Liver (tissue), 9 donors: Measurements from ENCODE around the gene DIPK1A. TPM values are rescaled to one million over a fixed set of nuclear protein-coding genes. Genes with fewer than 3 reads are reported as not detected.

ENCODE experiments used
- DNase-seq: peaks from one replicate; pipeline ENCODE4 v3.0.0-alpha.2; 2017; ENCODE audit warnings: low spot score
- H3K27ac ChIP-seq, 2 donors: one replicate each; pipeline ENCODE4 v1.7.0; 2013; ENCODE audit warnings: inconsistent platforms in 2 of 2, low read length in 2 of 2, control low read depth in 1 of 2, low read depth in 1 of 2, mild to moderate bottlenecking in 1 of 2
- H3K27me3 ChIP-seq, 4 donors: one replicate each; pipeline versions ENCODE4 v1.6.1 to v1.7.0; 2013; ENCODE audit warnings: low read length in 3 of 4, inconsistent platforms in 1 of 4, mild to moderate bottlenecking in 1 of 4, moderate library complexity in 1 of 4; ENCODE audit not compliant: control insufficient read depth in 4 of 4, insufficient read depth in 4 of 4
- H3K36me3 ChIP-seq, 4 donors: one replicate each; pipeline versions ENCODE4 v1.6.1 to v1.7.0; 2013; ENCODE audit warnings: low read length in 3 of 4, mild to moderate bottlenecking in 3 of 4, low read depth in 1 of 4, moderate library complexity in 1 of 4; ENCODE audit not compliant: control insufficient read depth in 4 of 4, insufficient read depth in 3 of 4
- H3K4me1 ChIP-seq, 4 donors: one replicate each; pipeline versions ENCODE4 v1.6.1 to v1.7.0; 2013; ENCODE audit warnings: low read length in 3 of 4, mild to moderate bottlenecking in 3 of 4, moderate library complexity in 1 of 4; ENCODE audit not compliant: control insufficient read depth in 4 of 4, insufficient read depth in 4 of 4
- H3K4me3 ChIP-seq, 3 donors: one replicate each; pipeline versions ENCODE4 v1.6.1 to v1.7.0; 2013; ENCODE audit warnings: low read length in 3 of 3, control low read depth in 1 of 3, low read depth in 1 of 3, mild to moderate bottlenecking in 1 of 3
- H3K9ac ChIP-seq, 2 donors: one replicate each; pipeline ENCODE4 v1.7.0; 2013; ENCODE audit warnings: low read length in 2 of 2, mild to moderate bottlenecking in 2 of 2, moderate library complexity in 2 of 2, control low read depth in 1 of 2, low read depth in 1 of 2
- H3K9me3 ChIP-seq, 4 donors: one replicate each; pipeline versions ENCODE4 v1.6.1 to v1.7.0; 2013; ENCODE audit warnings: low read length in 3 of 4; ENCODE audit not compliant: control insufficient read depth in 4 of 4
- ATF3 ChIP-seq: IDR thresholded peaks from 2 replicates; pipeline ENCODE4 v1.6.1; 2016; ENCODE audit warnings: antibody characterized with exemption
- CTCF ChIP-seq: fragments of 150-350 bp; IDR thresholded peaks from 2 replicates; pipeline ENCODE4 v1.5.1; 2017; ENCODE audit warnings: improper control_type of control experiment, low read depth, low read length; ENCODE audit not compliant: missing input control
- EGR1 ChIP-seq, 2 donors: IDR thresholded peaks; 2 replicates each; pipeline ENCODE4 v1.6.1; 2016 to 2018; ENCODE audit warnings: antibody characterized with exemption in 2 of 2, low read depth in 2 of 2
- FOXA1 ChIP-seq: IDR thresholded peaks from 2 replicates; pipeline ENCODE4 v1.6.1; 2016; ENCODE audit warnings: antibody characterized with exemption
- FOXA2 ChIP-seq: IDR thresholded peaks from 2 replicates; pipeline ENCODE4 v1.6.1; 2016; ENCODE audit warnings: antibody characterized with exemption
- GABPA ChIP-seq, 2 donors: IDR thresholded peaks in 1 of 2; conservative IDR thresholded peaks in 1 of 2; 2 replicates each; pipeline ENCODE4 v1.6.1; 2016; ENCODE audit warnings: antibody characterized with exemption in 2 of 2, mild to moderate bottlenecking in 1 of 2, moderate library complexity in 1 of 2
- HNF4A ChIP-seq, 2 donors: conservative IDR thresholded peaks; 2 replicates each; pipeline ENCODE4 v1.6.1; 2016; ENCODE audit warnings: antibody characterized with exemption in 2 of 2, mild to moderate bottlenecking in 2 of 2
- HNF4G ChIP-seq: IDR thresholded peaks from 2 replicates; pipeline ENCODE4 v1.6.1; 2016; ENCODE audit warnings: antibody characterized with exemption
- JUND ChIP-seq, 2 donors: IDR thresholded peaks; 2 replicates each; pipeline ENCODE4 v1.6.1; 2016; ENCODE audit warnings: antibody characterized with exemption in 2 of 2
- MAX ChIP-seq: IDR thresholded peaks from 2 replicates; pipeline ENCODE4 v1.6.1; 2016; ENCODE audit warnings: antibody characterized with exemption
- RAD21 ChIP-seq, 2 donors: IDR thresholded peaks; 2 replicates each; pipeline ENCODE4 v1.6.1; 2016; ENCODE audit warnings: antibody characterized with exemption in 2 of 2, mild to moderate bottlenecking in 2 of 2
- REST ChIP-seq: IDR thresholded peaks from 2 replicates; pipeline ENCODE4 v1.6.1; 2016; ENCODE audit warnings: antibody characterized with exemption, mild to moderate bottlenecking
- RXRA ChIP-seq, 2 donors: IDR thresholded peaks; 2 replicates each; pipeline ENCODE4 v1.6.1; 2017 to 2018; ENCODE audit warnings: antibody characterized with exemption in 2 of 2, mild to moderate bottlenecking in 1 of 2
- SP1 ChIP-seq: IDR thresholded peaks from 2 replicates; pipeline ENCODE4 v1.6.1; 2018; ENCODE audit warnings: antibody characterized with exemption, mild to moderate bottlenecking
- TAF1 ChIP-seq: conservative IDR thresholded peaks from 2 replicates; pipeline ENCODE4 v1.6.1; 2016; ENCODE audit warnings: antibody characterized with exemption, mild to moderate bottlenecking
- YY1 ChIP-seq: IDR thresholded peaks from 2 replicates; pipeline ENCODE4 v1.6.1; 2016; ENCODE audit warnings: antibody characterized with exemption, mild to moderate bottlenecking
- ZBTB33 ChIP-seq: IDR thresholded peaks from 2 replicates; pipeline ENCODE4 v1.6.1; 2016; ENCODE audit warnings: antibody characterized with exemption
- WGBS: extraction: QIAGEN DNeasy Blood & Tissue Kit; methylation state at CpG from one replicate; pipeline ENCODE4 v1.1.7; 2013; 5-methylcytosine and 5-hydroxymethylcytosine counted together
- polyA plus RNA-seq, 2 donors: library from polyadenylated mRNA; stranded (reverse) in 1 of 2; unstranded in 1 of 2; fragments of 200-250 nt in 1 of 2; fragments of >200 nt in 1 of 2; fragmentation: Nextera tagmentation in 1 of 2; extraction: Ambion mirVana in 1 of 2; gene quantifications; one replicate each; pipeline versions ENCODE4 v1.2.1 to v1.2.3, GENCODE V29; 2013 to 2015
- total RNA-seq, 2 donors: library from RNA; depleted of rRNA; stranded (reverse); fragments of >200 nt; gene quantifications; one replicate each; pipeline ENCODE4 v1.2.3, GENCODE V29; 2014
- donor health status: healthy.
- donor health status: healthy.
- donor health status: healthy.
- donor health status: healthy.
- donor health status: healthy.

Gene DIPK1A
- total and polyA plus RNA-seq, 4 donors: 7.9 to 11.6 (median 10.2) TPM

- no peaks in the 10 kb centered on the region for H3K36me3 ChIP-seq
- WGBS: 31% methylated on average over 5 of the region's 5 CpGs
- no peak overlapping the region for H3K4me3 ChIP-seq
- H3K27ac ChIP-seq: peak overlapping the region; percentile 72 to 78
- peaks cover 2 to 12% (median 8%) of the 10 kb centered on the region in 4 donors for H3K4me1 ChIP-seq
- H3K27me3 ChIP-seq: no peaks in the 10 kb centered on the region
- TF ChIP-seq TAF1 (no peak), HNF4G (peak; percentile 85), REST (peak; percentile 49), ATF3 (no peak), FOXA2 (no peak), JUND (IDR thresholded peaks at IDR 0.05) (peak; percentile 62 to 88), RXRA (IDR thresholded peaks at IDR 0.05) (peak; percentile 48 to 56), SP1 (peak; percentile 89), GABPA (IDR thresholded peaks at IDR 0.05 in 1 of 2, conservative IDR thresholded peaks at IDR 0.05 in 1 of 2) (peak in 1 of 2 donors; percentile 63), ZBTB33 (peak; percentile 21), YY1 (peak; percentile 83), HNF4A (conservative IDR thresholded peaks at IDR 0.05) (peak; percentile 94 to 98), FOXA1 (no peak), RAD21 (IDR thresholded peaks at IDR 0.05) (peak; percentile 41 to 59), CTCF (no peak), MAX (peak; percentile 38), EGR1 (IDR thresholded peaks at IDR 0.05; ENCODE audit: low read depth in 2 of 2) (peak in 1 of 2 donors; percentile 63)
- DNase-seq: no peak
- H3K9me3 ChIP-seq: no peaks in the 10 kb centered on the region
- H3K9ac ChIP-seq: peak overlapping the region; percentile 38 to 50
These were observed 103.4 kb downstream of the DIPK1A start for GRCh38 chr1:92857817-92858216.
